Activated T-helper 1 cell treated with Interleukin-2 at 50 U/mL for 16 hours (primary cell): ENCODE data around the gene KMT2C.
"Not testable (repeated sequence)": the region's sequence is repeated elsewhere in the genome, so short reads cannot be mapped to it uniquely, and the experiment has no call there.

ENCODE experiments used
- DNase-seq: peaks from one replicate; pipeline ENCODE4 v3.0.0-alpha.2; 2020; ENCODE audit warnings: low read depth

KMT2C gene

GRCh38 chr7:152441168-152441567 lies 5.4 kb upstream of the KMT2C start:
- DNase-seq = not testable (repeated sequence)

GRCh38 chr7:152438017-152438416 lies 2.2 kb upstream of the KMT2C start:
- DNase-seq = not testable (repeated sequence)

GRCh38 chr7:152436931-152437575 lies 1.2 kb upstream of the KMT2C start:
- DNase-seq = not testable (repeated sequence)

- DNase-seq = peak; percentile 88
These were observed 518 bp upstream of the KMT2C start for GRCh38 chr7:152436111-152436930.

- peak; percentile 8 for DNase-seq
These were observed 1.1 kb downstream of the KMT2C start for GRCh38 chr7:152434511-152435383.

- DNase-seq = peak; percentile 56
These were observed 1.9 kb downstream of the KMT2C start for GRCh38 chr7:152433721-152434490.

- DNase-seq = not testable (repeated sequence)
These were observed 3.1 kb downstream of the KMT2C start for GRCh38 chr7:152432735-152433134.

GRCh38 chr7:152430854-152431253 lies 4.9 kb downstream of the KMT2C start:
- no peak for DNase-seq

- DNase-seq = not testable (repeated sequence)
These were observed 5.7 kb downstream of the KMT2C start for GRCh38 chr7:152430118-152430517.

GRCh38 chr7:152424348-152425108 lies 11.3 kb downstream of the KMT2C start:
- DNase-seq = no peak

GRCh38 chr7:152423991-152424347 lies 11.8 kb downstream of the KMT2C start:
- no peak for DNase-seq

GRCh38 chr7:152423171-152423570 lies 12.6 kb downstream of the KMT2C start:
- not testable (repeated sequence) for DNase-seq

- DNase-seq = not testable (repeated sequence)
These were observed 14.9 kb downstream of the KMT2C start for GRCh38 chr7:152420950-152421349.

- DNase-seq = no peak
These were observed 16.1 kb downstream of the KMT2C start for GRCh38 chr7:152419473-152420429.

- DNase-seq = no peak
These were observed 21.0 kb downstream of the KMT2C start for GRCh38 chr7:152414779-152415178.

- DNase-seq = no peak
These were observed 24.4 kb downstream of the KMT2C start for GRCh38 chr7:152411389-152411788.

- no peak for DNase-seq
These were observed 29.3 kb downstream of the KMT2C start for GRCh38 chr7:152406491-152406890.

GRCh38 chr7:152406030-152406429 lies 29.8 kb downstream of the KMT2C start:
- DNase-seq = not testable (repeated sequence)

GRCh38 chr7:152403726-152404125 lies 32.1 kb downstream of the KMT2C start:
- no peak for DNase-seq
